ENCODE data around the gene RPSA.

- TF ChIP-seq, protein P1, sequence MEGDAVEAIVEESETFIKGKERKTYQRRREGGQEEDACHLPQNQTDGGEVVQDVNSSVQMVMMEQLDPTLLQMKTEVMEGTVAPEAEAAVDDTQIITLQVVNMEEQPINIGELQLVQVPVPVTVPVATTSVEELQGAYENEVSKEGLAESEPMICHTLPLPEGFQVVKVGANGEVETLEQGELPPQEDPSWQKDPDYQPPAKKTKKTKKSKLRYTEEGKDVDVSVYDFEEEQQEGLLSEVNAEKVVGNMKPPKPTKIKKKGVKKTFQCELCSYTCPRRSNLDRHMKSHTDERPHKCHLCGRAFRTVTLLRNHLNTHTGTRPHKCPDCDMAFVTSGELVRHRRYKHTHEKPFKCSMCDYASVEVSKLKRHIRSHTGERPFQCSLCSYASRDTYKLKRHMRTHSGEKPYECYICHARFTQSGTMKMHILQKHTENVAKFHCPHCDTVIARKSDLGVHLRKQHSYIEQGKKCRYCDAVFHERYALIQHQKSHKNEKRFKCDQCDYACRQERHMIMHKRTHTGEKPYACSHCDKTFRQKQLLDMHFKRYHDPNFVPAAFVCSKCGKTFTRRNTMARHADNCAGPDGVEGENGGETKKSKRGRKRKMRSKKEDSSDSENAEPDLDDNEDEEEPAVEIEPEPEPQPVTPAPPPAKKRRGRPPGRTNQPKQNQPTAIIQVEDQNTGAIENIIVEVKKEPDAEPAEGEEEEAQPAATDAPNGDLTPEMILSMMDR (conservative IDR thresholded peaks at IDR 0.05), result no peak
- TF ChIP-seq EZH2 (IDR thresholded peaks at IDR 0.05; ENCODE audit: low read depth), result no peak
These were observed 19.0 kb upstream of the RPSA start for GRCh38 chr3:39387411-39387975.
